GM12878 (cell line): ENCODE measurements around the gene NLRP10. TPM values are rescaled to one million over a fixed set of nuclear protein-coding genes. Genes with fewer than 3 reads are reported as not detected.

Experiments used
- ATAC-seq: fragments of 200-7000 bp; cut with Tn5 transposase; 3 replicates; pipeline ENCODE4 v1.9.1; 2020; ENCODE audit warnings: mild to moderate bottlenecking, moderate library complexity
- BruUV-seq: library from RNA; stranded (reverse); fragments of 400-500 nt; replicated peaks from 2 replicates; lab custom pipeline; 2021; lab: Mats Ljungman, UMichigan
- CTCF ChIA-PET: fragments of 300-600 bp; sonication (Branson Sonifier 250); formaldehyde crosslinking; extraction: SDS; loops from one replicate; lab custom pipeline; 2021; ENCODE audit warnings: inconsistent platforms; lab: Yijun Ruan, JAX
- POLR2A ChIA-PET: fragments of 350-600 bp; formaldehyde crosslinking; extraction: SDS; loops from one replicate; lab custom pipeline; 2021; ENCODE audit warnings: inconsistent platforms; lab: Charles Lee
- RAD21 ChIA-PET: fragments of 300-600 bp; sonication (Branson Sonifier 250); formaldehyde crosslinking; loops from one replicate; lab custom pipeline; 2023; ENCODE audit warnings: antibody characterized with exemption; ENCODE audit not compliant: unreplicated experiment; lab: Charles Lee
- SMC1A ChIA-PET: fragments of 300-600 bp; sonication (Branson Sonifier 250); formaldehyde crosslinking; loops from one replicate; lab custom pipeline; 2023; ENCODE audit not compliant: unreplicated experiment, uncharacterized antibody; lab: Charles Lee
- DNase-seq: peaks from one replicate; pipeline ENCODE4 v3.0.0-alpha.2; 2011; ENCODE audit warnings: low read depth, low spot score
- FAIRE-seq: peaks from 3 replicates; lab custom pipeline; 2011; peaks lifted over from hg19 to GRCh38; lab: Jason Lieb, UNC
- H2AFZ ChIP-seq: 2 replicates; pipeline ENCODE4 v1.6.0; 2011; ENCODE audit warnings: low read depth, low read length, control low read depth; ENCODE audit not compliant: control insufficient read depth
- H3K27ac ChIP-seq: 2 replicates; pipeline ENCODE4 v1.5.1; 2011; ENCODE audit warnings: control low read depth; ENCODE audit not compliant: control insufficient read depth, insufficient read depth
- H3K27me3 ChIP-seq, 2 experiments: replicated peaks in 1 of 2; 2 replicates each; pipeline versions ENCODE4 v1.6.0 to v1.6.1; 2011; ENCODE audit warnings: low read length in 1 of 2; ENCODE audit not compliant: control insufficient read depth in 2 of 2, insufficient read depth in 2 of 2
- H3K36me3 ChIP-seq, 2 experiments: 2 replicates each; pipeline ENCODE4 v1.5.1; 2011; ENCODE audit warnings: low read length in 1 of 2; ENCODE audit not compliant: control insufficient read depth in 2 of 2, insufficient read depth in 2 of 2
- H3K4me1 ChIP-seq: 2 replicates; pipeline ENCODE4 v1.6.1; 2011; ENCODE audit warnings: mild to moderate bottlenecking, low read length, moderate library complexity, mixed read lengths; ENCODE audit not compliant: control insufficient read depth, insufficient read depth
- H3K4me2 ChIP-seq: 2 replicates; pipeline ENCODE4 v1.6.0; 2011; ENCODE audit warnings: control low read depth; ENCODE audit not compliant: control insufficient read depth, insufficient read depth
- H3K4me3 ChIP-seq: fragments of 200-600 bp; sonication (generic); 2 replicates; pipeline ENCODE4 v1.5.1; 2016
- H3K79me2 ChIP-seq: 2 replicates; pipeline ENCODE4 v1.6.0; 2011; ENCODE audit warnings: low read length; ENCODE audit not compliant: control insufficient read depth, insufficient read depth
- H3K9ac ChIP-seq: 2 replicates; pipeline ENCODE4 v1.8.0; 2011; ENCODE audit warnings: low read length, control low read depth, mixed read lengths; ENCODE audit not compliant: control insufficient read depth, insufficient read depth
- H3K9me3 ChIP-seq: replicated peaks from 3 replicates; pipeline ENCODE4 v1.5.1; 2011; ENCODE audit warnings: mild to moderate bottlenecking, low read length; ENCODE audit not compliant: control insufficient read depth, insufficient read depth
- H4K20me1 ChIP-seq: 2 replicates; pipeline ENCODE4 v1.6.0; 2011; ENCODE audit not compliant: control insufficient read depth, insufficient read depth
- CBFB ChIP-seq: IDR thresholded peaks from 2 replicates; pipeline ENCODE4 v1.6.1; 2016; ENCODE audit warnings: antibody characterized with exemption, low read depth
- DPF2 ChIP-seq: fragments of 450-650 bp; IDR thresholded peaks from 2 replicates; pipeline ENCODE4 v1.6.1; 2017; ENCODE audit warnings: mild to moderate bottlenecking
- RAD21 ChIP-seq: IDR thresholded peaks from 2 replicates; pipeline ENCODE4 v1.6.1; 2011; ENCODE audit warnings: mild to moderate bottlenecking, low read depth, low read length, moderate library complexity; ENCODE audit not compliant: insufficient read depth
- RELA ChIP-seq: fragments of 450-650 bp; IDR thresholded peaks from 2 replicates; pipeline ENCODE4 v1.8.0; 2014; ENCODE audit warnings: borderline replicate concordance; ENCODE audit not compliant: partially characterized antibody
- SIN3A ChIP-seq: IDR thresholded peaks from 2 replicates; pipeline ENCODE4 v1.6.1; 2012; ENCODE audit warnings: low read depth, low read length, improper control_type of control experiment
- SMC3 ChIP-seq: IDR thresholded peaks from 2 replicates; pipeline ENCODE4 v1.6.1; 2011; ENCODE audit warnings: low read length, improper control_type of control experiment, borderline replicate concordance
- TCF7 ChIP-seq: IDR thresholded peaks from 2 replicates; pipeline ENCODE4 v1.6.1; 2014; ENCODE audit warnings: antibody characterized with exemption, borderline replicate concordance
- YY1 ChIP-seq: IDR thresholded peaks from 2 replicates; pipeline ENCODE4 v1.6.1; 2011; ENCODE audit warnings: low read depth, mild to moderate bottlenecking, low read length
- in situ Hi-C: fragments of 300-500 bp; cut with MboI; formaldehyde crosslinking; loops from 9 replicates; pipeline ENCODE4 v1.14.3; 2018; ENCODE audit warnings: mixed read lengths
- intact Hi-C: fragments of 100-400 bp; cut with micrococcal nuclease; formaldehyde crosslinking; loops from one replicate; pipeline ENCODE4 v1.14.2; 2022; ENCODE audit not compliant: unreplicated experiment
- polyA plus RNA-seq, 11 experiments: library from polyadenylated mRNA; depleted of rRNA in 4 of 11; unstranded in 6 of 11; stranded (reverse) in 5 of 11; fragments of >200 nt; fragmentation: Nextera tagmentation in 4 of 11; fragmentation: Illumina TruSeq in 1 of 11; extraction: Ambion mirVana in 4 of 11; extraction: Trizol in 1 of 11; gene quantifications; 1 replicate in 1 of 11; 2 replicates in 10 of 11; pipeline versions ENCODE4 v1.2.1 to v1.2.3, GENCODE V29; 2011 to 2016; ENCODE audit warnings: inconsistent platforms in 2 of 11, missing spikeins in 2 of 11, low read depth in 1 of 11
- total RNA-seq, 4 experiments: library from RNA; depleted of rRNA in 3 of 4; stranded (reverse); fragments of >200 nt in 3 of 4; fragmentation: Illumina TruSeq in 1 of 4; extraction: Trizol in 1 of 4; gene quantifications; 2 replicates each; pipeline versions ENCODE4 v1.2.1 to v1.2.3, GENCODE V29; 2013 to 2021
- TF ChIP-seq, protein P1 (sequence below): fragments of 450-650 bp; IDR thresholded peaks from 2 replicates; pipeline ENCODE4 v1.6.1; 2016; ENCODE audit warnings: mild to moderate bottlenecking
- TF ChIP-seq, protein P2 (sequence below), 3 experiments: IDR thresholded peaks in 2 of 3; conservative IDR thresholded peaks in 1 of 3; 2 replicates each; pipeline ENCODE4 v1.5.1; 2011; ENCODE audit warnings: low read depth in 3 of 3, low read length in 3 of 3, mild to moderate bottlenecking in 3 of 3, control low read depth in 2 of 3, moderate library complexity in 2 of 3, inconsistent platforms in 1 of 3, mixed read lengths in 1 of 3; ENCODE audit not compliant: control insufficient read depth in 2 of 3, insufficient read depth in 1 of 3; ENCODE audit errors: extremely low read depth in 1 of 3

NLRP10 gene
- total and polyA plus RNA-seq, 10 of the 15 experiments (the other 5 are each of a cell fraction or from before 2014, with no cell fraction given): 0.04 TPM; not detected in 9

- Histone ChIP-seq H4K20me1 (no peaks in the 10 kb centered on the region), H3K4me3 (no peak overlapping the region), H3K36me3 (no peaks in the 10 kb centered on the region), H3K9ac (no peak overlapping the region), H3K79me2 (no peaks in the 10 kb centered on the region), H3K27me3 (no peaks in the 10 kb centered on the region), H3K27ac (no peak overlapping the region), H3K9me3 (no peaks in the 10 kb centered on the region), H2AFZ (no peak overlapping the region), H3K4me1 (no peaks in the 10 kb centered on the region)
- ChIA-PET CTCF (interaction anchor here (0.6 to 6.7 kb wide), 27 partner anchors 9 to 1171 kb away, joined by 3 to 94 read pairs (median 4); partner anchors contain the start of genes EIF3F and LMO1), SMC1A (interaction anchor here (0.7 to 2.6 kb wide), 14 partner anchors 11 to 202 kb away, joined by 3 to 30 read pairs (median 4); partner anchors contain the start of gene EIF3F), POLR2A (no interaction called here)
- in situ Hi-C loops (loop anchor here (5.0 kb wide), 1 partner anchor 91 kb away; no protein-coding TSS in a partner anchor), intact Hi-C loops (loop anchor here (1.0 kb wide), 1 partner anchor 86 kb away; no protein-coding TSS in a partner anchor)
- DNase-seq: peak; percentile 7
- no TSS peak for BruUV-seq
- peak; percentile 95 for ATAC-seq
- TF ChIP-seq, protein P1, sequence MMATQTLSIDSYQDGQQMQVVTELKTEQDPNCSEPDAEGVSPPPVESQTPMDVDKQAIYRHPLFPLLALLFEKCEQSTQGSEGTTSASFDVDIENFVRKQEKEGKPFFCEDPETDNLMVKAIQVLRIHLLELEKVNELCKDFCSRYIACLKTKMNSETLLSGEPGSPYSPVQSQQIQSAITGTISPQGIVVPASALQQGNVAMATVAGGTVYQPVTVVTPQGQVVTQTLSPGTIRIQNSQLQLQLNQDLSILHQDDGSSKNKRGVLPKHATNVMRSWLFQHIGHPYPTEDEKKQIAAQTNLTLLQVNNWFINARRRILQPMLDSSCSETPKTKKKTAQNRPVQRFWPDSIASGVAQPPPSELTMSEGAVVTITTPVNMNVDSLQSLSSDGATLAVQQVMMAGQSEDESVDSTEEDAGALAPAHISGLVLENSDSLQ: no peak
- peak; percentile 71 for TF ChIP-seq SMC3
- TF ChIP-seq CBFB: no peak
- TF ChIP-seq RAD21: peak; percentile 94
- no peak for TF ChIP-seq TCF7
- TF ChIP-seq, protein P2, sequence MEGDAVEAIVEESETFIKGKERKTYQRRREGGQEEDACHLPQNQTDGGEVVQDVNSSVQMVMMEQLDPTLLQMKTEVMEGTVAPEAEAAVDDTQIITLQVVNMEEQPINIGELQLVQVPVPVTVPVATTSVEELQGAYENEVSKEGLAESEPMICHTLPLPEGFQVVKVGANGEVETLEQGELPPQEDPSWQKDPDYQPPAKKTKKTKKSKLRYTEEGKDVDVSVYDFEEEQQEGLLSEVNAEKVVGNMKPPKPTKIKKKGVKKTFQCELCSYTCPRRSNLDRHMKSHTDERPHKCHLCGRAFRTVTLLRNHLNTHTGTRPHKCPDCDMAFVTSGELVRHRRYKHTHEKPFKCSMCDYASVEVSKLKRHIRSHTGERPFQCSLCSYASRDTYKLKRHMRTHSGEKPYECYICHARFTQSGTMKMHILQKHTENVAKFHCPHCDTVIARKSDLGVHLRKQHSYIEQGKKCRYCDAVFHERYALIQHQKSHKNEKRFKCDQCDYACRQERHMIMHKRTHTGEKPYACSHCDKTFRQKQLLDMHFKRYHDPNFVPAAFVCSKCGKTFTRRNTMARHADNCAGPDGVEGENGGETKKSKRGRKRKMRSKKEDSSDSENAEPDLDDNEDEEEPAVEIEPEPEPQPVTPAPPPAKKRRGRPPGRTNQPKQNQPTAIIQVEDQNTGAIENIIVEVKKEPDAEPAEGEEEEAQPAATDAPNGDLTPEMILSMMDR (IDR thresholded peaks at IDR 0.05 in 2 of 3, conservative IDR thresholded peaks at IDR 0.05 in 1 of 3; ENCODE audit: control insufficient read depth in 2 of 3, extremely low read depth in 1 of 3, insufficient read depth in 1 of 3, low read depth in 3 of 3, low read length in 3 of 3): peak; percentile 91 to 92 (median 91)
- TF ChIP-seq RELA: no peak
- no peak for TF ChIP-seq DPF2
- TF ChIP-seq YY1: 0 out of 2 replicates have a peak, but pooled peaks have one; percentile 27
- no peak for TF ChIP-seq SIN3A
- TF ChIP-seq, all 136 proteins: peak for 4
- FAIRE-seq: peak; percentile 88
- no peak overlapping the region for H3K4me2 ChIP-seq
- RAD21 ChIA-PET: interaction anchor here (1.0 to 3.5 kb wide), 13 partner anchors 10 to 569 kb away, joined by 3 to 56 read pairs (median 4); partner anchors contain the start of gene EIF3F
These were observed 41.2 kb upstream of the NLRP10 start for GRCh38 chr11:8006349-8006977.
